Liver (tissue), 9 donors: ENCODE data around the gene GBA2. TPM values are rescaled to one million over a fixed set of nuclear protein-coding genes. Genes with fewer than 3 reads are reported as not detected.
A peak's percentile ranks its signal among the peaks of the same experiment; 100 is the strongest.

ENCODE experiments used
- DNase-seq: peaks from one replicate; pipeline ENCODE4 v3.0.0-alpha.2; 2017; ENCODE audit warnings: low spot score
- H3K27ac ChIP-seq, 2 donors: one replicate each; pipeline ENCODE4 v1.7.0; 2013; ENCODE audit warnings: inconsistent platforms in 2 of 2, low read length in 2 of 2, control low read depth in 1 of 2, low read depth in 1 of 2, mild to moderate bottlenecking in 1 of 2
- H3K27me3 ChIP-seq, 4 donors: one replicate each; pipeline versions ENCODE4 v1.6.1 to v1.7.0; 2013; ENCODE audit warnings: low read length in 3 of 4, inconsistent platforms in 1 of 4, mild to moderate bottlenecking in 1 of 4, moderate library complexity in 1 of 4; ENCODE audit not compliant: control insufficient read depth in 4 of 4, insufficient read depth in 4 of 4
- H3K36me3 ChIP-seq, 4 donors: one replicate each; pipeline versions ENCODE4 v1.6.1 to v1.7.0; 2013; ENCODE audit warnings: low read length in 3 of 4, mild to moderate bottlenecking in 3 of 4, low read depth in 1 of 4, moderate library complexity in 1 of 4; ENCODE audit not compliant: control insufficient read depth in 4 of 4, insufficient read depth in 3 of 4
- H3K4me1 ChIP-seq, 4 donors: one replicate each; pipeline versions ENCODE4 v1.6.1 to v1.7.0; 2013; ENCODE audit warnings: low read length in 3 of 4, mild to moderate bottlenecking in 3 of 4, moderate library complexity in 1 of 4; ENCODE audit not compliant: control insufficient read depth in 4 of 4, insufficient read depth in 4 of 4
- H3K4me3 ChIP-seq, 3 donors: one replicate each; pipeline versions ENCODE4 v1.6.1 to v1.7.0; 2013; ENCODE audit warnings: low read length in 3 of 3, control low read depth in 1 of 3, low read depth in 1 of 3, mild to moderate bottlenecking in 1 of 3
- H3K9ac ChIP-seq, 2 donors: one replicate each; pipeline ENCODE4 v1.7.0; 2013; ENCODE audit warnings: low read length in 2 of 2, mild to moderate bottlenecking in 2 of 2, moderate library complexity in 2 of 2, control low read depth in 1 of 2, low read depth in 1 of 2
- H3K9me3 ChIP-seq, 4 donors: one replicate each; pipeline versions ENCODE4 v1.6.1 to v1.7.0; 2013; ENCODE audit warnings: low read length in 3 of 4; ENCODE audit not compliant: control insufficient read depth in 4 of 4
- EGR1 ChIP-seq, 2 donors: IDR thresholded peaks; 2 replicates each; pipeline ENCODE4 v1.6.1; 2016 to 2018; ENCODE audit warnings: antibody characterized with exemption in 2 of 2, low read depth in 2 of 2
- FOXA1 ChIP-seq: IDR thresholded peaks from 2 replicates; pipeline ENCODE4 v1.6.1; 2016; ENCODE audit warnings: antibody characterized with exemption
- FOXA2 ChIP-seq: IDR thresholded peaks from 2 replicates; pipeline ENCODE4 v1.6.1; 2016; ENCODE audit warnings: antibody characterized with exemption
- HNF4G ChIP-seq: IDR thresholded peaks from 2 replicates; pipeline ENCODE4 v1.6.1; 2016; ENCODE audit warnings: antibody characterized with exemption
- JUND ChIP-seq, 2 donors: IDR thresholded peaks; 2 replicates each; pipeline ENCODE4 v1.6.1; 2016; ENCODE audit warnings: antibody characterized with exemption in 2 of 2
- NR2F2 ChIP-seq: IDR thresholded peaks from 2 replicates; pipeline ENCODE4 v1.6.1; 2016; ENCODE audit warnings: antibody characterized with exemption
- RAD21 ChIP-seq, 2 donors: IDR thresholded peaks; 2 replicates each; pipeline ENCODE4 v1.6.1; 2016; ENCODE audit warnings: antibody characterized with exemption in 2 of 2, mild to moderate bottlenecking in 2 of 2
- TAF1 ChIP-seq: conservative IDR thresholded peaks from 2 replicates; pipeline ENCODE4 v1.6.1; 2016; ENCODE audit warnings: antibody characterized with exemption, mild to moderate bottlenecking
- YY1 ChIP-seq: IDR thresholded peaks from 2 replicates; pipeline ENCODE4 v1.6.1; 2016; ENCODE audit warnings: antibody characterized with exemption, mild to moderate bottlenecking
- WGBS: extraction: QIAGEN DNeasy Blood & Tissue Kit; methylation state at CpG from one replicate; pipeline ENCODE4 v1.1.7; 2013; 5-methylcytosine and 5-hydroxymethylcytosine counted together
- polyA plus RNA-seq, 2 donors: library from polyadenylated mRNA; stranded (reverse) in 1 of 2; unstranded in 1 of 2; fragments of 200-250 nt in 1 of 2; fragments of >200 nt in 1 of 2; fragmentation: Nextera tagmentation in 1 of 2; extraction: Ambion mirVana in 1 of 2; gene quantifications; one replicate each; pipeline versions ENCODE4 v1.2.1 to v1.2.3, GENCODE V29; 2013 to 2015
- total RNA-seq, 2 donors: library from RNA; depleted of rRNA; stranded (reverse); fragments of >200 nt; gene quantifications; one replicate each; pipeline ENCODE4 v1.2.3, GENCODE V29; 2014
- TF ChIP-seq, protein P1 (sequence below): IDR thresholded peaks from 2 replicates; pipeline ENCODE4 v1.6.1; 2016; ENCODE audit warnings: antibody characterized with exemption
- TF ChIP-seq, protein P2 (sequence below): IDR thresholded peaks from 2 replicates; pipeline ENCODE4 v1.6.1; 2016; ENCODE audit warnings: antibody characterized with exemption
- TF ChIP-seq, protein P3 (sequence below): fragments of 150-350 bp; IDR thresholded peaks from 2 replicates; pipeline ENCODE4 v1.5.1; 2017; ENCODE audit warnings: improper control_type of control experiment, low read depth, low read length; ENCODE audit not compliant: missing input control
- TF ChIP-seq, protein P4 (sequence below): IDR thresholded peaks from 2 replicates; pipeline ENCODE4 v1.6.1; 2016; ENCODE audit warnings: antibody characterized with exemption, mild to moderate bottlenecking
- donor health status: healthy.
- donor health status: healthy.
- donor health status: healthy.
- donor health status: healthy.
- donor health status: healthy.

Gene GBA2
- total and polyA plus RNA-seq, 4 donors = 24.1 to 65.3 (median 25.8) TPM

DNA sequence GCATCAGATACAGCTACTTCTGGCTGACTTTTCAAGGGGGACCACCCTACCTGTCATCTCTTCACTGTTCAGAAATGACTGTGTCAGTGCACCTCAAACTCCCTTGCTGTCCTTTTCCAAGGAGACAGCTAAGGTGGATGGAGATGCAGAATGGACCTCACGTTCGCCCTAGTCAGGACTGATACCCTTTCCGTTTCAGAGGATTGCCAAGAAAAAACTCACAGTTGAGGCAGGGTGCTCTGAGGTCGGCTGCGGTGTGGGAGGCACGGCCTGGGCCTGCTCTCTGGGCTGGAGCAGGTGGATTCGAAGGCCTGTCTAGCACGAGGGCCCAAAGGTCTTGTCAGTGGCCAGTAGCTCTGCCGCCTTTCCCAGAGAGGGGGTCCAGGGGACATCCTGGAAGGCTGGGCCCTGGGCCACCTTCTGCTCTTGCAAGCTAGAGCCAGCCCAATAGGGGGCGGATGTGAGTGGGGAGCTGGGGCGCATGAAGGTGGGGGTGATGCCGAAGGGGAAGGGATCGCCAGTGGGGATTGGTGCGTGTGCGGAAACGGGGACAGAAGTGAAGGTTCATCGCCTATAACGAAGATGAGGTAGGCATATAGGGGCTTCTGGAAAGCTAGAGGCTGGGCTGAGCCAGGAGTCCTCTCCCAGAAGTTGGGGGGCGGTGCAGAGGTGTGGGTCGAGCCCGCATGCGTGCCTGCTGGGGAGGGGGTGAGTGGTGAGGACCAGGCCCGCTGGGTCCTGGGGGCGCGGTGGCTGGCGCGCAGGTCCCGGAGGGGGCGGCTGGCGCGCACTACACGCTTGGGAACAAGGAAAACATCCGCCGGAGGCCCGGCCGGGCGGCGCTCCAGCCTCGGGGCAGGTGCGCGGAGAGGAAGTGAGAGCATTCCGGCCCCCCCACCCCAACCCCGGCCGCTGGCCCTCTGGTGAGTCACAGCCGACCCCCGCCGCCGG lies 7.5 kb upstream of the GBA2 start:
- H3K4me3 ChIP-seq = peak overlapping the region; percentile 72 to 87 (median 78)
- TF ChIP-seq, protein P1, sequence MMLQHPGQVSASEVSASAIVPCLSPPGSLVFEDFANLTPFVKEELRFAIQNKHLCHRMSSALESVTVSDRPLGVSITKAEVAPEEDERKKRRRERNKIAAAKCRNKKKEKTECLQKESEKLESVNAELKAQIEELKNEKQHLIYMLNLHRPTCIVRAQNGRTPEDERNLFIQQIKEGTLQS = no peak
- TF ChIP-seq, protein P2, sequence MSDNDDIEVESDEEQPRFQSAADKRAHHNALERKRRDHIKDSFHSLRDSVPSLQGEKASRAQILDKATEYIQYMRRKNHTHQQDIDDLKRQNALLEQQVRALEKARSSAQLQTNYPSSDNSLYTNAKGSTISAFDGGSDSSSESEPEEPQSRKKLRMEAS = no peak
- TF ChIP-seq RAD21 (IDR thresholded peaks at IDR 0.05) (peak; percentile 20 to 71), YY1 (peak; percentile 28)
- TF ChIP-seq, protein P3, sequence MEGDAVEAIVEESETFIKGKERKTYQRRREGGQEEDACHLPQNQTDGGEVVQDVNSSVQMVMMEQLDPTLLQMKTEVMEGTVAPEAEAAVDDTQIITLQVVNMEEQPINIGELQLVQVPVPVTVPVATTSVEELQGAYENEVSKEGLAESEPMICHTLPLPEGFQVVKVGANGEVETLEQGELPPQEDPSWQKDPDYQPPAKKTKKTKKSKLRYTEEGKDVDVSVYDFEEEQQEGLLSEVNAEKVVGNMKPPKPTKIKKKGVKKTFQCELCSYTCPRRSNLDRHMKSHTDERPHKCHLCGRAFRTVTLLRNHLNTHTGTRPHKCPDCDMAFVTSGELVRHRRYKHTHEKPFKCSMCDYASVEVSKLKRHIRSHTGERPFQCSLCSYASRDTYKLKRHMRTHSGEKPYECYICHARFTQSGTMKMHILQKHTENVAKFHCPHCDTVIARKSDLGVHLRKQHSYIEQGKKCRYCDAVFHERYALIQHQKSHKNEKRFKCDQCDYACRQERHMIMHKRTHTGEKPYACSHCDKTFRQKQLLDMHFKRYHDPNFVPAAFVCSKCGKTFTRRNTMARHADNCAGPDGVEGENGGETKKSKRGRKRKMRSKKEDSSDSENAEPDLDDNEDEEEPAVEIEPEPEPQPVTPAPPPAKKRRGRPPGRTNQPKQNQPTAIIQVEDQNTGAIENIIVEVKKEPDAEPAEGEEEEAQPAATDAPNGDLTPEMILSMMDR = peak; percentile 39
- H3K9ac ChIP-seq = peak overlapping the region; percentile 73 to 79
- peak; percentile 68 for DNase-seq
- no peaks in the 10 kb centered on the region for H3K27me3 ChIP-seq
- peak overlapping the region; percentile 82 to 98 for H3K27ac ChIP-seq
- H3K4me1 ChIP-seq = peaks cover 7 to 24% (median 12%) of the 10 kb centered on the region in 4 donors
- H3K36me3 ChIP-seq = peaks cover 10 to 31% (median 27%) of the 10 kb centered on the region in 4 donors
- WGBS = 11% methylated on average over 48 of the region's 48 CpGs
- H3K9me3 ChIP-seq = no peaks in the 10 kb centered on the region

DNA sequence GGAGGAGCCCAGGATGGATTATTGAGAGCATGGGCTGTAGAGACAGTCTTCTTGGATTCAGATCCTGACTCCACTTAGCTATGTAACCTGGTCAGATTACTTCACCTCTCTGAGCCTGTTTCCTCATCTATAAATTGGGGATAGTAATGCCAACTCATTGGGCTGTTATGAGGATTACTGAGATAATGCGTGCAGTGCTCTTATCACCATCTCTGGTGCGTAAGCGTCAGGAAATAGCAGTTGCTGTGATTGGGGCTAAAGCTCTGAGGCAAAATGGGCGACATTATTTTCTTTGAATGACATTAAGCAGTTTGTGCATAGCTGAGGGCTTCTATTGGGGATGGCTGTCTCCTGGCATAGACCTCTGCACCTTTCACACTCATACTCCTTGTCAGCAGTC lies 6.0 kb upstream of the GBA2 start:
- no peak overlapping the region for H3K4me3 ChIP-seq
- DNase-seq = no peak
- TF ChIP-seq, protein P2 = no peak
- TF ChIP-seq TAF1 (no peak), FOXA2 (no peak)
- TF ChIP-seq, protein P3 = no peak
- no peak overlapping the region for H3K9ac ChIP-seq
- H3K36me3 ChIP-seq = peaks cover 10 to 39% (median 34%) of the 10 kb centered on the region in 4 donors
- WGBS = 93% methylated on average over 4 of the region's 4 CpGs
- H3K4me1 ChIP-seq = peaks cover 11 to 29% (median 17%) of the 10 kb centered on the region in 4 donors
- no peak overlapping the region for H3K27ac ChIP-seq
- H3K27me3 ChIP-seq = no peaks in the 10 kb centered on the region
- H3K9me3 ChIP-seq = no peaks in the 10 kb centered on the region

DNA sequence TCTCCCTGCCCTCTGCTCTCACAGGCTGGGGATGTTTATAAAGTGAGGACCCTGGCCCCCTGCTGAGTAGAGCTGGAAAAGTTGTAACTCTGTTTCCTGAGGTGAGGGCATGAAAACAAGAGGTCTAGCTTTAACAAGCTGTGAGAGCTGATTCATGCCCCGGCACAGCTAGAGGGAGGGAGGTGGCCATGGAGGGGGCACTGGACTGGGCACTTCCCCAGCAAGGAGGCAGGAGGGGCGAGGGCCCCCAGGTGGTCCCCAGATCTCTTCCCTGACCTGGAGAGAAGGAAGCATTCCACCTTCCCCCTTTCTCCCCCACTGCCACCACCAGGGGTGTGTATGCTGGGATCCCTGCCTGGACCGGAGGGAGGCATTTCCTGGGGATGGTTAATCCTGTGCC lies 5.2 kb upstream of the GBA2 start, which contains the start of gene MSMP:
Gene MSMP (minus strand): TSS at position 13 of the 400 bp plus-strand sequence. CDS start 147 bp downstream, outside the sequence.
- Histone ChIP-seq H3K27ac (no peak within 1 kb of the TSS), H3K4me1 (peaks cover 11 to 35% (median 21%) of the 10 kb centered on the region in 4 donors), H3K27me3 (no peaks in the 10 kb centered on the region), H3K9ac (no peak within 1 kb of the TSS), H3K9me3 (no peaks in the 10 kb centered on the region), H3K4me3 (no peak within 1 kb of the TSS), H3K36me3 (peaks cover 10 to 39% (median 34%) of the 10 kb centered on the region in 4 donors)
- 73% methylated on average over 3 of the region's 3 CpGs for WGBS
- DNase-seq = no peak
- TF ChIP-seq JUND (IDR thresholded peaks at IDR 0.05) (no peak), RAD21 (IDR thresholded peaks at IDR 0.05) (no peak), FOXA1 (no peak), NR2F2 (no peak), EGR1 (IDR thresholded peaks at IDR 0.05; ENCODE audit: low read depth in 2 of 2) (no peak), FOXA2 (no peak), YY1 (no peak), HNF4G (no peak)
- TF ChIP-seq, protein P4, sequence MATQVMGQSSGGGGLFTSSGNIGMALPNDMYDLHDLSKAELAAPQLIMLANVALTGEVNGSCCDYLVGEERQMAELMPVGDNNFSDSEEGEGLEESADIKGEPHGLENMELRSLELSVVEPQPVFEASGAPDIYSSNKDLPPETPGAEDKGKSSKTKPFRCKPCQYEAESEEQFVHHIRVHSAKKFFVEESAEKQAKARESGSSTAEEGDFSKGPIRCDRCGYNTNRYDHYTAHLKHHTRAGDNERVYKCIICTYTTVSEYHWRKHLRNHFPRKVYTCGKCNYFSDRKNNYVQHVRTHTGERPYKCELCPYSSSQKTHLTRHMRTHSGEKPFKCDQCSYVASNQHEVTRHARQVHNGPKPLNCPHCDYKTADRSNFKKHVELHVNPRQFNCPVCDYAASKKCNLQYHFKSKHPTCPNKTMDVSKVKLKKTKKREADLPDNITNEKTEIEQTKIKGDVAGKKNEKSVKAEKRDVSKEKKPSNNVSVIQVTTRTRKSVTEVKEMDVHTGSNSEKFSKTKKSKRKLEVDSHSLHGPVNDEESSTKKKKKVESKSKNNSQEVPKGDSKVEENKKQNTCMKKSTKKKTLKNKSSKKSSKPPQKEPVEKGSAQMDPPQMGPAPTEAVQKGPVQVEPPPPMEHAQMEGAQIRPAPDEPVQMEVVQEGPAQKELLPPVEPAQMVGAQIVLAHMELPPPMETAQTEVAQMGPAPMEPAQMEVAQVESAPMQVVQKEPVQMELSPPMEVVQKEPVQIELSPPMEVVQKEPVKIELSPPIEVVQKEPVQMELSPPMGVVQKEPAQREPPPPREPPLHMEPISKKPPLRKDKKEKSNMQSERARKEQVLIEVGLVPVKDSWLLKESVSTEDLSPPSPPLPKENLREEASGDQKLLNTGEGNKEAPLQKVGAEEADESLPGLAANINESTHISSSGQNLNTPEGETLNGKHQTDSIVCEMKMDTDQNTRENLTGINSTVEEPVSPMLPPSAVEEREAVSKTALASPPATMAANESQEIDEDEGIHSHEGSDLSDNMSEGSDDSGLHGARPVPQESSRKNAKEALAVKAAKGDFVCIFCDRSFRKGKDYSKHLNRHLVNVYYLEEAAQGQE = no peak
- TF ChIP-seq, protein P3 = no peak
- TF ChIP-seq, protein P2 = no peak
